ELF-1 (cell line): ENCODE results near the gene FAM9C.
A peak's percentile ranks its signal among the peaks of the same experiment; 100 is the strongest.
"Not testable (repeated sequence)": the region's sequence is repeated elsewhere in the genome, so short reads cannot be mapped to it uniquely, and the experiment has no call there.

Experiments
- DNase-seq: peaks from one replicate; pipeline ENCODE4 v3.0.0-alpha.2; 2016; ENCODE audit warnings: low read depth, low spot score

Gene FAM9C

DNA sequence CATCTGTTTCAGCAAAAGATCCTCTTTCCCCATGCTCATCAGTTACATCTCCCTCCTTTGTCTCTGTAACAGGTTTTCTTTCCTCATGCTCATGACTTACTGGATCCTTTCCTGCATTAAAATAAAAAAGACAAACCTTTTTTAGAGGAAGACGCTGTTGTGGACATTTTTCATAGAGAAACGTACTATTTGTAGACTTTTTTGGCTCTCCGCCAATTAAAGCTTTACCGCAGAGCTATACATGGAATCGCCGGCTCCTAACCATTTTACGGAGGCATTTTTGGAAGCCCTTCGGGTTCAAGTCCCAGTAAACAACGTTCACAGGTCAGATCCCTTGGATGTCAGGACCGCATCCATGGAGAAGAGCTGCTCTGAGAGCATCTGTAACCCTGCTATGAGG lies 1.3 kb downstream of the FAM9C start:
- no peak for DNase-seq

GRCh38 chrX:13036896-13037295 lies 7.5 kb downstream of the FAM9C start:
- DNase-seq = no peak

DNA sequence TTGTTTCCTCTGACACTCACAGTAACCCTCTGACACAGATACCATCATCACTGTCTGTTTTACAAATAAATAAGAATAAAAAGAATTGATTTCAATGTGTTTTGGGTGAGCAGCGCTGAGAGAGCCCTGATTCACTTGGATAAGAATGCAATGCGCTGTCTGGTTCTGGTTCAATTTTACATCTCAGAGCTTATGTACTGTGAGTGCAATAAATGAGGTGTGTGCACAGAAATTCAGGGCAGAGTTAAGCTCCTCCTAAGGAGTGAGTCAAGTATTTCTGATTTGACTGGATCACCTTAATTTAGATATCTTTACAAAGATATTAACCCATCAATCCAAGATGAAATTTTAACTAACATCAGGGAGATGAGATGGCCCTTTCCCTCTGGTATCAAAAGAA lies 11.2 kb downstream of the FAM9C start:
- no peak for DNase-seq

GRCh38 chrX:13029887-13030771 lies 14.3 kb downstream of the FAM9C start:
- DNase-seq = peak; percentile 83

DNA sequence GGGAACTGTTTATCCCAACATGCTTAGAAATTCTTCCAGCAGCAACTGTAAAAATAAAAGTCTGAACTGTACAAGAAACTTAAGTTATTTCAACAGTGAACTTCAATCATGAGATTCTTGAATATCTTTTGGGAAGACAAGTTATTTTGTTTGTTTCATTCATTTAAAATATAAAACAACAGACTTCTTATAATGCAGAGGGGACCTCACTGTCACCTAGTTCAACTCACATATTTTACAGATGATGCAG lies 14.9 kb downstream of the FAM9C start:
- no peak for DNase-seq

DNA sequence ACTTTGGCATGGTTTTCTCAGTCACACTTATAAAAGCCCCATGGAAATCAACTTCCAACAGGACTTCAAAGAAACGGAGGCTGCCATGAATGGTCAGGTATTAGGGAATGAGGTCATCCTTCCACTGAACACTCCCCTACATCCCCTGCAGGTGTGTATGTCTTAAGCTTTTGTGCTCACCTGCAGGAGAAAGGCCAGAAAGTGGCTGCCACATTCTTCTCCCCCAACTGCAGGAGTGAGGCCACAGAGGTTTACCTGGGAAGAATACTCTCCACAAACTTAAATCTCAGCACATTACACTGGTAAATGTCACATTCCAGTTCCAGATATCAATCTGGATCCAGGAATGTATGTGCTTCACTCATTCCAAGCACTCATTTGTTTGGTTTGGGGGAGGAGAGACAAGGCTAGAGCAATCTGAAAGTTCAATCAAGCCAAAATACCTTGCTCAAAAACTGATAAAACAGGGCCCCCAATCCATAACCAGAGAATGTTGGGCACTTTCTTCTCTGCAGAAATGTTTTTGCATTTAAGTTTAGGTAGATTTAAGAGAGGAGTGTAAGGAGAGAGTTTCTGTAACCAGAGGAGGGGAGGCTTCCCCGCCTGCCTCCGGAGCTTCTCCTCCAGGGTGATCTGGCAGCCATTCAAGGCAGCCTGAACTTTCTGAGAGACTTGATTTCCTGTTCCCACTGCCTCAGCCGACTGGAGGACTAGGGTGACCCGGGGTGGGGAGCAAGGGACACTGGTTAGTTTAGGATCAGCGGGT lies 15.4 kb downstream of the FAM9C start:
- DNase-seq = peak; percentile 85

DNA sequence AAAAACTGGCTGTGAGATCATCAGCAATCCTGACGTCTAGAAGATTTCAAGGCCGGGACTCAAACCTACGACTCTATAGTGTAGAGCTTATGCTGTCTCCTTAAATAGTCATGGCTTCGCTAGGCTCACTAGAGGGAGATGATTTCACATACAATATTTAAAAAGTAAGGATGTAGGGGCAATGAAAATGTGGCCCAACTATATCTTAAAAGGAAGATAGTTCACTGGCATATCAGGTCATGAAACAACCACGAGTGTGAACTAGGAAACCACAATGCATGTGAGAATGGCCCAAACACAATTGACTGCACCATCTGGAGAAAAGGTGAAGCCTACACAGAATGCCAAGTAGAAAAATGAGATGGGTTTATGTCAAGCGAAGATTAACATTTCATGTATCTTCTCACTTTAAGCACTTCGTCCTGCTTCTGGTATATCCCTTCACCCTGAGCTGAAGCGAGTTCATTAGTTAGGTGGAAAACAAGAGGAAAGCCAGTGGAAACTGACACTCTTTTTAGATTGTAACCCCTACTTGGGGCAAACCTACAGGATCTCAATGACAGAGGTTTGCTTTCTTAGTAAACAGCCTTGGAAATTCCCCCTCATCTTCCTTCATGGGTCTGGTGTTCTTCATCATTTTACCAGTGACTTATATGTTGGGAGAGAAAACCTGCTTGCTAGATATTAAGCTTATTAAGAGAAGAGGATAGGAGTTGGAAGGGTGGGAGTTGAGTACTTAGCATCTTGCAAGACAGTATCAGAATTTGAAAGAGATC lies 17.4 kb downstream of the FAM9C start:
- no peak for DNase-seq

DNA sequence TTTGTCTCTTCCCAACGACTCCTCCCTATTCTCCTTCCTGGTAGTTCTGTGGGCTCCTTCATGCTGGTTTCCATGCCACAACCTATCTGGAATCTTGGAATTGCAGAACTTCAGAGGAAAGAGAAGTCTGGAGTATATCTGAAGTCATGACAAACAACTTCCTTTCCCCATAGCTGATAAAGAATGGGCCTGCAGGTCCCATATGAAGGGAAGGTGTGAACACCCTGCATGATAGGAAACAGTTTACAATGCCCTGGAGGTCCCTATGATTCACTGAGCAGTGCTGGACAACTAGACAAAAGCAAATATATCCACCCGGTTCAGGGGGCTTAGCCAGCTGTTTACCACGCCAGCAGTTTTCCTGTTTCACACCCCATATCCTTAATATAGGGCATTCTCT lies 19.4 kb downstream of the FAM9C start:
- peak; percentile 77 for DNase-seq

- no peak for DNase-seq
Observed at GRCh38 chrX:13023979-13024378, 20.4 kb downstream of the FAM9C start.

GRCh38 chrX:13023567-13023966 lies 20.9 kb downstream of the FAM9C start:
- DNase-seq = no peak

DNA sequence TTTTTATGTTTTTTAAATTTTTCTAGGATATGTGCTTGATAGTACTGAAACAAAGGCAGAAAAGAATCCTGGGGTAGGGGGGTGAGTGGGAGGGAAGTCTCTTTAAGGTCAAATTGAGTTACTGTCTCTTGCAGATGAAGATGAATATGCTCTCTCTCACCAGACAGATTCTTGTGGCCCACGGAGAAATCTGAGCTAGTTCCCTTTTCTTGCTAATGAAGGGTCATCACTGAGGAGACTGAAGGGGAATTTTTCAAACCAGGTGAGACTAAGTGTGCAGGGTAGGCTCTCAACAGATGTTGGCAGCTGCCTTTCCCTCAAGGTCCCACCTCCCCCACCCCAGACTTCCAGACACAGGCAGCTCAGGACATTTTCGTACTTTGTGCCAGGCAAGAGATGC lies 21.5 kb downstream of the FAM9C start:
- no peak for DNase-seq

DNA sequence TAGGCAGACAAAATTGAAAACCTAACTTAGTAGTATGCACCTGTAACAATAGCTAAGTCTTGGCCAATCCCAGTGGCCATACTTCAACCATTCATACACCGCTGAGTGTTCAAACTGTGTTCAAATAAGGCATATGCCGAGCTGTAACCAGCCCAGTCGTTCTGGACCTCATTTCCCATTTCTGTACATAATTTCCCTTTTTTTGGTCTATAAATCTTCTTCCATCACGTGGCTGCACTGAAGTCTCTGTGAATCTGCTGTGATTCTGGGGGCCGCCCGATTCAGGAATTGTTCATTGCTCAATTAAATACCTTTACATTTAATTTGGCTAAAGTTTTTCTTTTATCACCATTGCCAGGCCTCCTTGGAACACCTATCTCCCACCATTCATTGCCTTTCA lies 27.7 kb downstream of the FAM9C start:
- DNase-seq = not testable (repeated sequence)

DNA sequence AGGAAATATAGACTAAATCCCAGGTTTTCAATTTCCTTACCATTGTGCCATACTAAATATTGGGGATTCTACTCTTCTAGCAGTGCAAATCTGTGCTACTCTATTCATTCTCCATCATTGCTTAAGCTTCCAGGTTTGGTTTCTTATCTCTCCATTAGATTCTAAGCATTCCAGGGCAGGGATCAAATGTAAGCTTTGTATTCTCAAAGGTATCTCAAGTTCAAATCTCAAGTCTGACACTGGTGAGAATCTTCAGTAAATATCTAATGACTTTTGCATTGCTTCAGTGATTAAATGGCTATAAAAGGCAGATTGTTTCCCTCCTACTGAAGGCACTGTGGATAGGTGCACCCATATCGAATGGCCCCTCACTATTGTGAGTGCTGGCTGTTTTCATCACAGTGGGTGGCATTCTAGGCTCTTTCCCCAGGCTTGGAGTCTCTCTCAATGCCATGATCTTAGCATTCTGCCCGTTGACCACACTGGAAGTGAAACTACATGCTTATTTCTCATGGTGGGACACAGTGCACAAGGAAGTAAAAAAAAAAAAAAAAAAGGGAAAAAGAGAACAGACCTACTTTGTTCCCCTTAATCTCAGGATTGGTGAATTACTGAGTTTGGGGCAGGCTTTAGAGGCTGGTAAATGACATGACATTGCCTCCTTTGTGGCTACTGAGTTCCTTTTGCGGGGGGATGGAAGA lies 28.7 kb downstream of the FAM9C start:
- DNase-seq = no peak

GRCh38 chrX:13014111-13015096 lies 30.0 kb downstream of the FAM9C start:
- DNase-seq = no peak

- no peak for DNase-seq
Observed at GRCh38 chrX:13013363-13014110, 30.9 kb downstream of the FAM9C start.

DNA sequence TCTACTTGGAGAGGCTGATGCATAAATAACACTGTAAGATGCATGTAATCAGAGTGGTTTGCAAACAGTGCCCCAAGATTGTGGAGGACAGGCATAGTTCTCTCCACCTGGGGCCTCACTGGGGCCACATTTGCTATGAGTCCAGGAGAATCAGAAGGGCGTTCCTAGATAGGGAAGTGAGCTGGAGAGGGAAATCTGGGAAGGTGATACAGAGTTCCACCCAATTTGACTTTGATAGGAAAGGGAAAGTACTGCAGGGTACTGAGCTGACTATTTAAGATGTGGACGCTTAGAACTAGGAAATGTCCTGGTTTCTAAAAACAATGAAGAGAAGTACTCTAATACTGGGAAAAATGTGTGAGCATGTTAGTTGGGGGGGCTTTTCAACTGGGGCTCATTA lies 33.9 kb downstream of the FAM9C start:
- DNase-seq = no peak

GRCh38 chrX:13009844-13010243 lies 34.6 kb downstream of the FAM9C start:
- DNase-seq = no peak

GRCh38 chrX:13009273-13009672 lies 35.1 kb downstream of the FAM9C start:
- DNase-seq = peak; percentile 45

DNA sequence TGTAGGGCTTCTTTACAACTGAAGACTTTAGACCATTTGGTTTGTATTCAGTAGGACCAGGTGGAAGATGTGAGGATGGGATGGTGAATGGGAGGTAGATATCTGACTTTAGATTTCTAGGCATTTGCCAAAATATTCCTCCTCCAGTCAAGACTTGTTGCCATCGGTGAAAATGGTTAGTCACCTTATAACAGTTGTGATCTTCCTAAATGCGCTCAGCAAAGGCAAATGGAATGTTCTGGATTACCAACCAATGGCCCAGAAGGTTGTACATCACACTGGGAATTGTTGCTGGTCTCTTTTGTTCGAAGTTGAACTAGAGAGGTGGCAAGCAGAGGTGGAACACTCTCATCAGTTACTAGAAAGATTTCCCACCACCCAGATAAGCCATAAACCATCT lies 35.6 kb downstream of the FAM9C start:
- DNase-seq = no peak

- DNase-seq = no peak
Observed at GRCh38 chrX:13008189-13008533, 36.3 kb downstream of the FAM9C start.
